T-cell (primary cell): ENCODE measurements around the gene REL. TPM values are rescaled to one million over a fixed set of nuclear protein-coding genes. Genes with fewer than 3 reads are reported as not detected.
"Not testable (repeated sequence)": the region's sequence is repeated elsewhere in the genome, so short reads cannot be mapped to it uniquely, and the experiment has no call there.

Source experiments
- ATAC-seq, 4 experiments: fragments of 200-7000 bp in 3 of 4; fragments of 150-1000 bp in 1 of 4; cut with Tn5 transposase; replicated peaks in 1 of 4; 1 replicate in 3 of 4; 2 replicates in 1 of 4; pipeline ENCODE4 v1.10.0; 2021; ENCODE audit warnings: moderate library complexity in 3 of 4, mild to moderate bottlenecking in 2 of 4, moderate number of reproducible peaks in 1 of 4
- CTCF ChIA-PET, 2 donors: fragments of 300-600 bp; sonication (Branson Sonifier 250); formaldehyde crosslinking; loops; one replicate each; lab custom pipeline; 2022; ENCODE audit warnings: antibody characterized with exemption in 2 of 2; lab: Charles Lee
- POLR2A ChIA-PET, 2 donors: fragments of 300-600 bp; sonication (Branson Sonifier 250); formaldehyde crosslinking; loops; one replicate each; lab custom pipeline; 2022; ENCODE audit warnings: antibody characterized with exemption in 2 of 2; lab: Charles Lee
- DNase-seq, 35 experiments: peaks; one replicate each; pipeline versions ENCODE4 v3.0.0 to v3.0.0-alpha.2; 2013 to 2023
- H3K27ac ChIP-seq: one replicate; pipeline ENCODE4 v1.5.1; 2013; ENCODE audit warnings: low read length
- H3K27me3 ChIP-seq, 2 experiments: replicated peaks in 1 of 2; 1 replicate in 1 of 2; 2 replicates in 1 of 2; pipeline versions ENCODE4 v1.6.1 to v1.7.0; 2013; ENCODE audit warnings: low read length in 1 of 2, mixed read lengths in 1 of 2; ENCODE audit not compliant: control insufficient read depth in 2 of 2, insufficient read depth in 2 of 2; ENCODE audit errors: extremely low read depth in 1 of 2
- H3K36me3 ChIP-seq, 2 donors: 1 replicate in 1 of 2; 2 replicates in 1 of 2; pipeline versions ENCODE4 v1.6.1 to v1.7.0; 2013; ENCODE audit warnings: low read length in 1 of 2; ENCODE audit not compliant: control insufficient read depth in 2 of 2, insufficient read depth in 1 of 2; ENCODE audit errors: extremely low read depth in 1 of 2
- H3K4me1 ChIP-seq, 2 experiments: 1 replicate in 1 of 2; 2 replicates in 1 of 2; pipeline versions ENCODE4 v1.6.1 to v1.7.0; 2013; ENCODE audit warnings: low read length in 2 of 2, mixed read lengths in 1 of 2; ENCODE audit not compliant: insufficient read depth in 2 of 2, control insufficient read depth in 1 of 2; ENCODE audit errors: extremely low read depth in 1 of 2
- H3K4me3 ChIP-seq, 2 donors: 1 replicate in 1 of 2; 2 replicates in 1 of 2; pipeline versions ENCODE4 v1.5.1 to v1.7.0; 2013; ENCODE audit warnings: mild to moderate bottlenecking in 2 of 2, low read length in 1 of 2, moderate library complexity in 1 of 2; ENCODE audit not compliant: control insufficient read depth in 1 of 2; ENCODE audit errors: extremely low read depth in 1 of 2
- H3K9me3 ChIP-seq: 2 replicates; pipeline ENCODE4 v1.7.0; 2013
- H3K27ac Mint-ChIP-seq, 2 donors: one replicate each; pipeline ENCODE4 v1.8.0; 2020 to 2021; ENCODE audit warnings: mild to moderate bottlenecking in 2 of 2, mixed read lengths in 2 of 2
- H3K27me3 Mint-ChIP-seq, 2 donors: one replicate each; pipeline ENCODE4 v1.8.0; 2021 to 2022; ENCODE audit warnings: mixed read lengths in 2 of 2
- H3K36me3 Mint-ChIP-seq: one replicate; pipeline ENCODE4 v1.8.0; 2021; ENCODE audit warnings: mixed read lengths
- H3K4me1 Mint-ChIP-seq, 3 donors: one replicate each; pipeline ENCODE4 v1.8.0; 2020 to 2022; ENCODE audit warnings: mixed read lengths in 3 of 3, mild to moderate bottlenecking in 1 of 3
- H3K4me3 Mint-ChIP-seq, 3 donors: one replicate each; pipeline ENCODE4 v1.8.0; 2020 to 2022; ENCODE audit warnings: mild to moderate bottlenecking in 3 of 3, mixed read lengths in 3 of 3, moderate library complexity in 3 of 3
- H3K9me3 Mint-ChIP-seq, 3 donors: one replicate each; pipeline ENCODE4 v1.8.0; 2020 to 2022; ENCODE audit warnings: mixed read lengths in 3 of 3
- WGBS: methylation state at CpG from one replicate; pipeline ENCODE4 v1.1.5; 2013; ENCODE audit warnings: missing lambda C conversion rate; ENCODE audit not compliant: insufficient coverage; 5-methylcytosine and 5-hydroxymethylcytosine counted together
- total RNA-seq, 35 experiments: library from RNA in 6 of 35; stranded (reverse) in 6 of 35; fragments of 120-200 nt in 1 of 35; gene quantifications; one replicate each; pipeline versions ENCODE4 v1.2.1 to v1.2.4 and lab custom pipeline; 2013 to 2026

REL gene
- total RNA-seq, 5 donors from 2014 or later (not counting 1 experiment from before 2014, with no cell fraction given): 19.9 to 69.9 (median 25.1) TPM

DNA sequence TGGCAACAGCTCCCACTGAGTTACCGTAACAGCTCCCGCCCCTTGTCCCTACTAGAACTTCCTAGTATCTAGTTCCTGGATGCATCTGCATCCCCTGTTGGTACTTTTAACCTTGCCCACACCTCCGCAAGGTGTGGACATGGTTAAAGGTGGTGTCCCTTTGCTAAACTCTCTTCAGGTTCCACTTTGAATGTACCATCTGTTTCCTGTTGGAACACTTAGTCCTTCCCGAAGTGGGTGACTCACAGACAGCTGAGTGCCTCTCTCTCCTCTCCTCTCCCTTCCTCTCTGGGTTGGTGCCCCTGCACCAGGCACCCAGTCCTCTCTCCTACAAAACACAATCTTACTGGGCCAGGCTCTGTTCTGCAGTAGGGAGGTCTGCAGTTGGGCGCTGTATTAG, 19.6 kb upstream of the REL start:
- DNase-seq (no peak), ATAC-seq (no peak)
- Histone ChIP-seq H3K27me3 (peaks cover 0 to 7% of the 10 kb centered on the region in 2 experiments), H3K9me3 (peaks cover 2% of the 10 kb centered on the region), H3K36me3 (no peaks in the 10 kb centered on the region), H3K27ac (no peak overlapping the region), H3K4me1 (no peaks in the 10 kb centered on the region), H3K4me3 (no peak overlapping the region)
- ChIA-PET CTCF (interaction anchor here in 1 of 2 donors (0.6 kb wide), 1 partner anchor 51 kb away, joined by 3 read pairs; no protein-coding TSS in a partner anchor), POLR2A (no interaction called here)
- H3K27ac Mint-ChIP-seq: no peak overlapping the region
- H3K9me3 Mint-ChIP-seq: peaks cover 0 to 6% (median 0%) of the 10 kb centered on the region in 3 donors
- WGBS: 81% methylated on average over 3 of the region's 5 CpGs
- H3K4me3 Mint-ChIP-seq: no peak overlapping the region
- H3K4me1 Mint-ChIP-seq: peaks cover under 1 to 11% (median 5%) of the 10 kb centered on the region in 3 donors
- peaks cover 3% of the 10 kb centered on the region for H3K36me3 Mint-ChIP-seq
- peaks cover 4 to 12% of the 10 kb centered on the region in 2 donors for H3K27me3 Mint-ChIP-seq

DNA sequence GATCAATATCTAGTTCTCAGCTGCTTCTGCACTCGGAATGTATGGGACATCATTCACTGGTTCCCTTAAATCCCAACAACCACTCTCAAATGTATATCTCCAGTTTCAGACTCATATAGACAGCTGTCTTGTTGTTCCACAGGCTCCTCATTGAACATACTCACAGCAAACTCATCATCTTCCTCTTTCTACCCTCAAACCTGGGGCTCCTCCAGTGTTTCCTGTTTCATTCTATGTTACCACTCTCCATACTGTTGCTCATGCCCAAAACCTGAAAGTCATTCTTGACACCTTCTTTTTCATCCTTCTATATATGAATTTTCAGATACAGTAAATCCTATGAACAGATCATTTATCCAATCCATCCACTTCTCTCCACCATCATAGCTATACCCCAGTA, 18.7 kb upstream of the REL start:
- CTCF ChIA-PET: interaction anchor here (0.5 to 0.6 kb wide), 2 partner anchors 43 to 97 kb away, joined by 3 to 6 read pairs; no protein-coding TSS in a partner anchor
- 89% methylated on average over 1 of the region's 1 CpG for WGBS
- H3K9me3 ChIP-seq: peaks cover 2% of the 10 kb centered on the region

DNA sequence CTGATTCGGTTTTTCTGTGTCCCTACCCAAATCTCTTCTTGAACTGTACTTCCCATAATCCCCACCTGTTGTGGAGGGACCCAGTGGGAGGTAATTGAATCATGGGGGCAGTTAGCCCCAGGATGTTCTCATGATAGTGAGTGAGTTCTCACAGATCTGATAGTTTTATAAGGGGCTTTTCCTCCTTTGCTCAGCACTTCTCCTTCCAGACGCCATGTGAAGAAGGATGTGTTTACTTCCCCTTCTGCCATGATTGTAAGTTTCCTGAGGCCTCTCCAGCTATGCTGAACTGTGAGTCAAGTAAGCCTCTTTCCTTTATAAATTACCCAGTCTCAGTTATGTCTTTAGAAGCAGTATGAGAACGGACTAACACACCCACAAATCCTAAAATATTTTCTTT, 16.0 kb upstream of the REL start:
- ATAC-seq, POLR2A ChIA-PET, H3K27ac Mint-ChIP-seq, H3K4me3 Mint-ChIP-seq, H3K27ac ChIP-seq, DNase-seq, H3K9me3 ChIP-seq, H3K27me3 ChIP-seq, CTCF ChIA-PET, H3K4me3 ChIP-seq, H3K36me3 ChIP-seq: not testable (repeated sequence)
- Mint-ChIP-seq H3K36me3 (peaks cover 14% of the 10 kb centered on the region), H3K4me1 (peaks cover 15 to 26% (median 26%) of the 10 kb centered on the region in 3 donors), H3K27me3 (peaks cover 4 to 11% of the 10 kb centered on the region in 2 donors), H3K9me3 (peaks cover 10 to 19% (median 11%) of the 10 kb centered on the region in 3 donors)
- H3K4me1 ChIP-seq: peaks cover 2 to 17% of the 10 kb centered on the region in 2 experiments
- WGBS: no CpG with 5 or more reads among the region's 3 CpGs

More for the DNA sequence above, 18.7 kb upstream of the REL start:
- Mint-ChIP-seq H3K4me3 (no peak overlapping the region), H3K9me3 (peaks cover 6 to 13% (median 6%) of the 10 kb centered on the region in 3 donors), H3K36me3 (peaks cover 10% of the 10 kb centered on the region), H3K4me1 (peaks cover 8 to 21% (median 13%) of the 10 kb centered on the region in 3 donors), H3K27ac (no peak overlapping the region), H3K27me3 (peaks cover 4 to 12% of the 10 kb centered on the region in 2 donors)
- Histone ChIP-seq H3K27me3 (peaks cover 0 to 7% of the 10 kb centered on the region in 2 experiments), H3K27ac (no peak overlapping the region), H3K4me1 (peaks cover 2 to 8% of the 10 kb centered on the region in 2 experiments), H3K4me3 (no peak overlapping the region), H3K36me3 (no peaks in the 10 kb centered on the region)
- POLR2A ChIA-PET: no interaction called here
- no peak for DNase-seq
- no peak for ATAC-seq

DNA sequence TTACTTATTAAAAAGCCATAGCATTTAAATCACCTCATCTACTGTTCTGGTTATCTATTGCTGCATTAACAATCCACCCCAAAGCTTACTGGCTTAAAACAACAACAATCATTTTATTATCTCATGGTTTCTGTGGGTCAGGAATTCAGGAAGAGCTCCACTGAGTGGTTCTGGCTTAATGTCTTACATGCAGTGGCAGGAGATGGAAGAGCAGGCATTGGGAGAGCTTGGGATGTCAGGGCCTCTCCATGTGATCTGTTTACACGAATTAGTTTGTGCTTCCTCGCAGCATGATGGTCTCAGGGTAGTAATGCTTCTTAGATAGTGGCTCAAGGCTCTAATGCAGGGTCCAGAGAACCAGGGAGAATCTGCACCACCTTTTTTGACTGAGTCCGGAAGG, 14.4 kb upstream of the REL start:
- peaks cover 0 to 2% of the 10 kb centered on the region in 2 donors for H3K36me3 ChIP-seq
- peaks cover 2% of the 10 kb centered on the region for H3K9me3 ChIP-seq
- CTCF ChIA-PET: interaction anchor here (0.5 to 1.3 kb wide), 3 partner anchors 16 to 99 kb away, joined by 3 read pairs; no protein-coding TSS in a partner anchor
- H3K4me1 Mint-ChIP-seq: peaks cover 15 to 28% (median 26%) of the 10 kb centered on the region in 3 donors
- H3K27me3 ChIP-seq: no peaks in the 10 kb centered on the region
- WGBS: 100% methylated on average over 2 of the region's 3 CpGs
- H3K36me3 Mint-ChIP-seq: peaks cover 14% of the 10 kb centered on the region
- peak overlapping the region; percentile 65 for H3K27ac ChIP-seq
- POLR2A ChIA-PET: interaction anchor here in 1 of 2 donors (0.6 kb wide), 1 partner anchor 18 kb away, joined by 3 read pairs; no protein-coding TSS in a partner anchor
- DNase-seq (no peak), ATAC-seq (no peak)
- peak overlapping the region; percentile 78 for H3K27ac Mint-ChIP-seq
- H3K4me3 ChIP-seq: no peak overlapping the region
- H3K4me3 Mint-ChIP-seq: peak overlapping the region in 2 of 3 donors; percentile 2 to 69
- H3K9me3 Mint-ChIP-seq: peaks cover 10 to 19% (median 11%) of the 10 kb centered on the region in 3 donors
- H3K4me1 ChIP-seq: peaks cover 2 to 17% of the 10 kb centered on the region in 2 experiments
- peaks cover under 1 to 4% of the 10 kb centered on the region in 2 donors for H3K27me3 Mint-ChIP-seq

DNA sequence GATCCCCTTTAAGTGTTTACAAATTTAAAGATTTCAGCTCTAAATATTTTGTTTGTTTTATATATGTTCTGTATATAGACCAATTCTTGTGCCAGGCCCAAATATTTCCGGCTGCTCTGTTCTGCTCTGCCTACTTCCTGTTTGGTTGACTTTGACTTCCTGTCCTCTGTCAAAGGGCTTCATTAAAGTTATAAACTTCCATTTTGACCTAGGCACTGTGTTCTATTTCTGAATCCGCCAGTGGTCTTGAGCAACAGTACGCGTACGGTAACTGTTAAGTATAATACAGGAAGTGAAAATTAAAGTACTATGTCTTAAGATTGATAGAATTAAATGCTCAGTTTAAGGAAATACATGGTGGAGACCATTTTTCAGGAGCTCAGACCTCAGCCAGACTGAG, 13.5 kb upstream of the REL start:
- ATAC-seq (peak; percentile 63 to 97 (median 90)), DNase-seq (peak in 28 of 35 experiments; percentile 6 to 65 (median 28))
- Mint-ChIP-seq H3K4me1 (peaks cover 18 to 30% (median 21%) of the 10 kb centered on the region in 3 donors), H3K4me3 (peak overlapping the region in 2 of 3 donors; percentile 14 to 69), H3K36me3 (peaks cover 14% of the 10 kb centered on the region), H3K27me3 (peaks cover 0 to under 1% of the 10 kb centered on the region in 2 donors), H3K27ac (peak overlapping the region; percentile 90), H3K9me3 (peaks cover 10 to 19% (median 11%) of the 10 kb centered on the region in 3 donors)
- peaks cover 2 to 17% of the 10 kb centered on the region in 2 experiments for H3K4me1 ChIP-seq
- H3K9me3 ChIP-seq: peaks cover 2% of the 10 kb centered on the region
- POLR2A ChIA-PET: interaction anchor here in 1 of 2 donors (0.6 kb wide), 1 partner anchor 17 kb away, joined by 3 read pairs; no protein-coding TSS in a partner anchor
- H3K27me3 ChIP-seq: no peaks in the 10 kb centered on the region
- 33% methylated on average over 4 of the region's 5 CpGs for WGBS
- H3K36me3 ChIP-seq: peaks cover 0 to 2% of the 10 kb centered on the region in 2 donors
- no peak overlapping the region for H3K4me3 ChIP-seq
- peak overlapping the region; percentile 65 for H3K27ac ChIP-seq
- CTCF ChIA-PET: interaction anchor here (0.5 to 1.3 kb wide), 4 partner anchors 15 to 98 kb away, joined by 3 to 4 read pairs (median 3); no protein-coding TSS in a partner anchor

DNA sequence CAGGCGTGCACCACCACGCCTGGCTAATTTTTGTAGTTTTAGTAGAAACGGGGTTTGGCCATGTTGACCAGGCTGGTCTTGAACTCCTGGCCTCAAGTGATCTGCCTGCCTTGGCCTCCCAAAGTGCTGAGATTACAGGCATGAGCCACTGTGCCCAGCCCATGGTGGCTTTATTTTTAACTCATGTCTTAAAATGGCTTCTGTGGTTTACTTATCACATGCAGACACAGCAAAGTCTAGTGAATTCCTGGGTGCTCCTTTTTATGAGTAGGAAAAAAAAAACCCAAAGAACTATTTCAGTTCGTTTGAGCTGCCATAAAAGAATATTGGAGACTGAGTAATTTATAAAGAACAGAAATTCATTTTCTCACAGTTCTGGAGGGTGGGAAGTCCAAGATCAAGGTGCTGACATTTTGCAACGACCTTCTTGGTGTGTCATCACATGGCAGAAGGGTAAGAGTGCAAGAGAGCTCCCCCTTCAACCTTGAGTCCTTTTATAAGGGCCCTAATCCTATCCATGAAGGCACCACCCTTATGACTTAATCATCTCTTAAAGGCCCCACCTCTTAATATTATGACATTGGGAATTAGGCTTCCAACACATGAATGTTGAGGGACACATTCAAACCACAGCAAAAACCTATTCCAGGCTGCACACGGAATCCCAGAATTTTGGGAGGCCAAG, 12.6 kb upstream of the REL start:
- CTCF ChIA-PET: interaction anchor here (0.6 to 1.3 kb wide), 3 partner anchors 19 to 99 kb away, joined by 3 to 4 read pairs (median 3); no protein-coding TSS in a partner anchor
- H3K27me3 Mint-ChIP-seq: no peaks in the 10 kb centered on the region
- peaks cover 14% of the 10 kb centered on the region for H3K36me3 Mint-ChIP-seq
- H3K4me3 ChIP-seq: no peak overlapping the region
- no peak for ATAC-seq
- H3K36me3 ChIP-seq: peaks cover 0 to 2% of the 10 kb centered on the region in 2 donors
- peaks cover 10 to 19% (median 11%) of the 10 kb centered on the region in 3 donors for H3K9me3 Mint-ChIP-seq
- POLR2A ChIA-PET: interaction anchor here (0.7 kb wide), 2 partner anchors 123 to 316 kb away, joined by 3 to 4 read pairs; no protein-coding TSS in a partner anchor
- H3K9me3 ChIP-seq: peaks cover 2% of the 10 kb centered on the region
- no peak overlapping the region for H3K27ac ChIP-seq
- H3K4me3 Mint-ChIP-seq: peak overlapping the region in 1 of 3 donors; percentile 69
- H3K27me3 ChIP-seq: no peaks in the 10 kb centered on the region
- peak overlapping the region; percentile 49 to 90 for H3K27ac Mint-ChIP-seq
- DNase-seq: no peak
- H3K4me1 ChIP-seq: peaks cover 2 to 17% of the 10 kb centered on the region in 2 experiments
- 100% methylated on average over 1 of the region's 6 CpGs for WGBS
- H3K4me1 Mint-ChIP-seq: peaks cover 16 to 29% (median 18%) of the 10 kb centered on the region in 3 donors
